HG02588 (cell line): ENCODE measurements around the gene B4GALT6.

Experiments used
- ATAC-seq: cut with Tn5 transposase; IDR thresholded peaks from one replicate; pipeline ENCODE4 v1.9.1; 2021; ENCODE audit warnings: mild to moderate bottlenecking, moderate library complexity; ENCODE audit not compliant: unreplicated experiment

Gene B4GALT6

DNA sequence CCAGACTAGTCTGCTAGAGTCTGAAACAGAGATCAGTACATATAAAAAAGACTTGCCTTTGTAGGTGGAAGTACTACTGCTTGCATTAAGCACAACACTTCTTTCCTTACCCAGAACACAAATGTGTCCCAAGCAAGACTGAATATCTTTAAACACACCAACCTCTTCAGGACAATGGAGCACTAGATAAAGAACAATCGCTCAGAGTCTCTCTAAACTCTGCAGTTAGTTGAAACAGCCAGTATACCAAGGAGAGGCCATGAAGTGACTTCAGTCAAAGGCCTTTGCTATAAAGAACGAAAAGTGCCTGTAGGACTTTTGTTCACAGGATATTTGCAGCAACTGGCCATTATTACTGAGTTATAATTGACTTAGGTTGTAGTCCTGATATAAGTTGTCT lies 9.9 kb upstream of the B4GALT6 start:
- ATAC-seq: no peak

DNA sequence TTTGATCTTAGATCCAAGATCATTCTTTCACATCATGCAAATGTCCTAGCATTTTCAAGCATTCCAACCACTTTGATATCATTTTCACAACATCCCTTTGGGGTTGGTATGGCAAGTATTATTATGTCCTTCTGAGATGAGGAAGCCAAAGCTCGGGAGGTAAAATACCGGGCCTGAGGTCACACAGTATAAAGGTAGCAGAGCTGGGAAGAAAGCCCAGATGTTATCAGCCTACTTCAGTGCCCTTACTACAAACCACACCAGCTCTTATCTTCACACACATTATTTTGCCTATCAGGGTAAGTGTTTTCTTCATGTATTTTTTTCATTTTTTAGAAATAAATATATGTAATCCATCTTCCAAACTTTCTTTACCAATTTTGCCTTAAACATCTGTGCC lies 4.2 kb upstream of the B4GALT6 start:
- ATAC-seq: no peak

- no peak for ATAC-seq
These were observed 2.9 kb upstream of the B4GALT6 start for GRCh38 chr18:31686986-31687928.

DNA sequence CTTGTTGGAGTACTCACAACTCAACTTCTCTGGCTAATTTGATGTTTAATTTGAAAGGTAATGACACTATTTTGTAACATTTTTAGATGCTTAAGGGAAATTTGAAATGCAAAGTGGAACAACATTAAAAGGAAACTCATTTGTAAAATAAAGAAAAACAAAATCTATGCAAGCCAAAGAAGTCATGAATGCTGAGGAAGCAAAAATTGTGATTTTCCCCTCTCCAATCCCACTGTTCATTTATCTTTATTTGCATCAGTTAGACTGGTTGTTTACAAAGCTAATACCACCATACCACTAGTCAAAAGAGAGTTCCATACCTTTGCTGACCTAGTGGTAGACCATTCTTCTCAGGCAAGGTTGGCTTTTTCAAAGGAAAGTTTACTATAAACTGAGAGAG lies 2.2 kb upstream of the B4GALT6 start:
- ATAC-seq: no peak

DNA sequence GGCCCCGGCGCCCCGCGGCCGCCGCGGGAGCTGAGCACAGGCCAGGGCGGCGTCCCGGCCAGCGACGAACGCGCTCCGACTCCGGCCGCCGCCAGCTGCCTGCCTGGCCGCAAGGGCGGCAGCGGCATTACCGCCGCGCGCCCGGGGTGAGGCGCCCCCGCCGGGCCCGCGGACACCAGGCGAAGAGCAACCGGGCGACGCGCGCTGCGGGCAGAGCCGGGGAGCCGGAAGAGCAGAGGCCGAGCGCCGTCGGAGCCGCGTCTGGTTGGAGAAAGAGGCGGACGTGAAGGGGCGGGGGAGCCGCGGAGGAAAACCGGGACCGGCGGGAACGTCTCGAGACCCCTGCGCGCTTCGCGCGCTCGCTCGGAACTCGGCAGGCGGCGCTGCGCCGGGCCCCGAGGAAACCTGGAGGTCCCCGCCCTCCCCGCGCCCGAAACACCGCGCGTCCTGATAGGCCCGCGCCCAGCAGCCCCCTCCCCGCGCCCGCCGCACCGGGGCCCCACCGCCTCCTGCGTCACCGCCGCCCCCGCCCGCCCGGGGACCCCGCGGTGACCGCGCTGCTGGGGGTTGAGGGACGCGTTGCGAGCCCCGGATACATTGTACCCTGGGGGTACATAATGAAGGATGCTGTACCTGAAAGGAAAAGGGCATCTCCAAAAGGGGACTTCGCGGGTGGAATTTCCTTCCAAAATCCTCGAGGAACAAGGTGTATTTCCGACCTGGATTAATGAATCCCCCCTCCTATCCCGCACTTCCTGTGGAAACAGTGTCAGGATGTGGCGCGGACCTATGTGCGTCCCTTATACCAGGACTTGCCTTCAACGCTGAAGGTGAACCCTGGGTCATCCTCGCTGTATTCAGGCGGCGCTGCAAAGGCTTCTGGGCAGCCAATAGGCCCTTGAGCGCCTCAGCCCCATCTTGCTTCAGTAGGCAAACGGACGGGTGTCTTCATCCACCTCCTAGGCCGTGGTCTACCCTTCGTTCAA lies 1.0 kb upstream of the B4GALT6 start:
- ATAC-seq: peak; percentile 80

GRCh38 chr18:31683968-31684278 lies 458 bp downstream of the B4GALT6 start:
- ATAC-seq: no peak

- no peak for ATAC-seq
These were observed 1.3 kb downstream of the B4GALT6 start for GRCh38 chr18:31683106-31683505.

DNA sequence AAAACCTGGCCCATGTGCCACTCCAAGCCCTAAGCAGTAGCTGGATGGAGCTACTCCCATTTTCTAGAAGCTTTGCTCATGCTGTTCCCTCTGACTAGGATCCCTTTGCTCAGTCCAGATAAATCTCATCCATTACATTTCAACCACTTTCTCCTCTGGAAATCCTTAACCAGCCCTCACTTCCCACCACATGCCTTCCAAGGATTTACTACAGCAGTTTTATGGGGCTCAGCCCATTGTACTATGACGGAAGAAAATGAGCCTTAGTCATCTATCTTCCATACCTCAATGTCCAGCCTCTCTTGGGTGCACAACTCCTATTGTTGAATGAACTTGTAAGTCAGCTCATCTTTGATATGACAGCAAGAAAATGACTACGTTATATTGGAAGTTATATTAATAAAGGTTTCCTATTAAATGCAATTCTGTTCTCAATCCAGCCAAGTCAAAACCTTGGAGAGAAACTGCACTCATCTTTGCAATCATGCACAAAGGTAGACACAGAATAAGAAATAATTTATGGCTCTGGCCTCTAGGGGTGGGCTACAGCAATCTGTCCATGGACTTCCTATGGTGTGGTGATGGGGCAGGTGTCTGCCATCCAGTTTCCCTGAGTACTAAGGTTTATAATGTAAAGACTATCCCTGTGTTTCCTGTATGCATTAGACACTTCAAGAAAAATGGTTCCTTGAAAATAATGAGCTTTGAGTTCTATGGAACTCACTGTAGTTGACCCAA lies 3.4 kb downstream of the B4GALT6 start:
- no peak for ATAC-seq

- no peak for ATAC-seq
These were observed 4.0 kb downstream of the B4GALT6 start for GRCh38 chr18:31680433-31680811.

GRCh38 chr18:31679791-31680432 lies 4.5 kb downstream of the B4GALT6 start:
- no peak for ATAC-seq

DNA sequence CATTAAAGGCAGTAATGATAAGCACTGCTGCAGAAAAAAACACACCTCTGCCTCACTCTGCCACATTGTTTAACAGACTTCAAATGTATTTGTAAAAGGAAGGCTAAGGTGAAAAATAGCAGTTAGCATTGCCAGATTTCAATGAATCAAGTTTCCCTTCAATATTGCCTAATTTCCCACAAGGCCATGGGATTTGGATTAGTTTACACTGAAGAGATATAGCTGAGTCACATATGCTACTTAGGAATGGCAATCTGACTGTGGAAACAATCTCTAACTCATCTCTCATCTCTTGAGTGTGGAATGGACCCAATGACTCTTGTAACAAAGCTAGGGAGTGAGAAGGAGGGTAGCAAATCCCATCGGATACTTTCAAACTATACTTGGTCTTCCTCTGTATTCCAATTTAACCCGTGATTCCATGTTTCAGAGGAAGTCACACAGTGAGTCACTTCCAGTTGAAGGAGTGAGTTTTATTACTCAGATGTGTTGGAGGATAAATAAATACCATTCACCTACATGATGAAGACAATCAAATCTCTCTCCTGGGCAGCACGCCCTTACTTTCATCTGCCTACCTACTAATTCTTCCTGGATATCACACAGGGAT lies 5.1 kb downstream of the B4GALT6 start:
- ATAC-seq: no peak

DNA sequence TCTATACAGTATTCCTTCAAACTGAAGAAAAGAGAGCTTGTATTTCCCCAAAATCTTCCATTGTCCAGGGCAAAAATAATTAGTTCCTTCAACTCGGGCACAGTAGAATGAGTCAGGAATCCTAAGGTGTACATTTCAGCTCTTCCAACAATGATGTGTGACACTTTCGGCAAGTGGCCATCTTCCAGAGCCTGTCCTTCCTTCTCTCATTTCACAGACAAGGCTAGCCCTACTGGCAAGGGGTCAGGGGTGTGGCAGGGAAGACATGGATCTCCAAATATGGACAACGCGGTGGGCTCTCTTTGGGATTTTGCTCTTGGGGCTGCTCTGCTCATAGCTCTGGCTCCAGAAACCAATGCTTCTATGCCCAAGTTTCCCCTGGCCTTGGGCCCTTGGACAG lies 6.0 kb downstream of the B4GALT6 start:
- ATAC-seq: no peak

- no peak for ATAC-seq
These were observed 6.8 kb downstream of the B4GALT6 start for GRCh38 chr18:31677592-31677991.

- no peak for ATAC-seq
These were observed 9.0 kb downstream of the B4GALT6 start for GRCh38 chr18:31675404-31675803.

DNA sequence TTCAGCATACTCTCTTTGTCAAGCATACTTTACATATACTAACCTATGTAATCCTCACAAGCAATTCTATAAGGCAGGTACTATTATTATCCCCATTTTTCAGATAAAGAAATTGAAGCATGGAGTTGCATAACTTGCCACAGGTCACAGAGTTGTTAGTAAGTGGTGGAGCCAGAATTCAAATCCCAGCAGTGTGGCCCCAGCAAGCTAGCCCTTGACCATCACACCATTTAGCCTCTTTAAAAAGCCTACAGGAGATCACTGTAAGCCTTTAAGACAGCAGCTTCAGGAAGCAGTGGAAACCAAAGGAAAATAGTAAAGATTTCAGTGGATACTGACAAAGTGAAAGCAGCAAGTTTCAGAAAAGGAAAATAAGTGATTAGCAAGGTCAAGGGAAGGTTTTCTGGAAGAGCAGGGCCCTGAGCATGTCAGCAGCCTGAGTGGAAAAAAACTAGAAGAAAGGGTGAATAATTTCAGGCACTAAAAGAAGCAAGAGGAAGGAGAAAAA lies 11.7 kb downstream of the B4GALT6 start:
- no peak for ATAC-seq

DNA sequence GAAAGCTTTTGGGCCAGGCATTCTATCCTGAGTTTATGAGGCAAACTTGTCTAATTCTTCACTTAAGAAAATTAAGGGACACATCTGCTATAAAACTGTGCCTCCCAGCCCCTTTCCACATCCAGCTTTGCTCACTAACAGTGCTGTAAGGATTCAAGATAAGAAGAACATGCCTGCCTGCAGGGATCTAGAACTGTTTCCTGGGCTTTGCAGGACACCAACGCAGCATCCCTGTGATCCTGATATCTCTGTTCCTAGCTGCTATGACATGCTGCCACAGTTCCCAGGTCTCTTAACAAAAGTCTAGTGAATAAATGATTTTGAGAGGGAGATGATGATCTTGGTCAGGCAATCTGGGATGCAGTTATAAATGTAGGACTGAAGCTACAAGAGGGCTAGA lies 12.4 kb downstream of the B4GALT6 start:
- no peak for ATAC-seq

GRCh38 chr18:31669541-31669940 lies 14.8 kb downstream of the B4GALT6 start:
- no peak for ATAC-seq

GRCh38 chr18:31667185-31667584 lies 17.2 kb downstream of the B4GALT6 start:
- ATAC-seq: no peak

DNA sequence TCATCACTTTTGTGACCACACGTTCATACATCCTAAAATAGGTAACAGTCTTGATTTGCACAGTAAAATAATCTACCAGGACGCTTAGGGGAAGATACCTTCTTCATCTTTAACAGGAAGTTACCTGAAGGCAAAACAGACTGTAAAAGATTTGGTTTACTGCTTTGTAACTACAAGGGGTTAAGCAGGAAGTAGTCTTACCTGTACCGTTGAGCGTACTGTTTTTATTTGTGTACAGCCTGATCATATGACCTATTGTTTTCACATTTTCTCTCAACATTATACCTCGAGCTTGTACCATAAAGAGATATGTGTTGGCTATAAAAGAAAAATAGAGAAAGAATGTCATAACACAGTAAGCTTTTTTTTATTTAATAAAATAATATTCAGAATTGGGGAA lies 18.3 kb downstream of the B4GALT6 start:
- ATAC-seq: no peak

- ATAC-seq: no peak
These were observed 20.3 kb downstream of the B4GALT6 start for GRCh38 chr18:31664101-31664500.
